HEK293 (cell line): ENCODE measurements around the gene MRM1.

Experiments
- BCL11B ChIP-seq: fragments of 450-650 bp; formaldehyde crosslinking; IDR thresholded peaks from 2 replicates; pipeline ENCODE4 v1.5.1; 2016; ENCODE audit warnings: low read depth, missing biosample characterization, missing genetic modification characterization
- GLIS2 ChIP-seq: fragments of 450-650 bp; formaldehyde crosslinking; IDR thresholded peaks from 2 replicates; pipeline ENCODE4 v1.5.1; 2016; ENCODE audit warnings: missing biosample characterization, missing genetic modification characterization
- OVOL3 ChIP-seq: fragments of 450-650 bp; formaldehyde crosslinking; IDR thresholded peaks from 2 replicates; pipeline ENCODE4 v1.5.1; 2016; ENCODE audit warnings: missing biosample characterization, missing genetic modification characterization
- REST ChIP-seq: fragments of 450-650 bp; formaldehyde crosslinking; IDR thresholded peaks from 2 replicates; pipeline ENCODE4 v1.5.1; 2016; ENCODE audit warnings: missing biosample characterization, missing genetic modification characterization
- ZBTB49 ChIP-seq: fragments of 450-650 bp; formaldehyde crosslinking; IDR thresholded peaks from 2 replicates; pipeline ENCODE4 v1.5.1; 2016; ENCODE audit warnings: missing biosample characterization, missing genetic modification characterization, low read depth
- ZBTB6 ChIP-seq: fragments of 450-650 bp; formaldehyde crosslinking; IDR thresholded peaks from 2 replicates; pipeline ENCODE4 v1.5.1; 2017; ENCODE audit warnings: missing biosample characterization, missing genetic modification characterization
- ZBTB7A ChIP-seq: fragments of 450-650 bp; formaldehyde crosslinking; IDR thresholded peaks from 2 replicates; pipeline ENCODE4 v1.5.1; 2016; ENCODE audit warnings: low read depth, missing biosample characterization, missing genetic modification characterization
- ZFP69B ChIP-seq: fragments of 450-650 bp; formaldehyde crosslinking; IDR thresholded peaks from 2 replicates; pipeline ENCODE4 v1.5.1; 2016; ENCODE audit warnings: missing biosample characterization, missing genetic modification characterization
- ZNF16 ChIP-seq: fragments of 450-650 bp; formaldehyde crosslinking; IDR thresholded peaks from 2 replicates; pipeline ENCODE4 v1.5.1; 2016; ENCODE audit warnings: low read depth, missing biosample characterization, missing genetic modification characterization
- ZNF174 ChIP-seq: fragments of 450-650 bp; formaldehyde crosslinking; IDR thresholded peaks from 2 replicates; pipeline ENCODE4 v1.5.0; 2017; ENCODE audit warnings: missing biosample characterization, mild to moderate bottlenecking, missing genetic modification characterization
- ZNF391 ChIP-seq: fragments of 450-650 bp; formaldehyde crosslinking; IDR thresholded peaks from 2 replicates; pipeline ENCODE4 v1.5.1; 2016; ENCODE audit warnings: low read depth, missing biosample characterization, missing genetic modification characterization, borderline replicate concordance
- ZNF426 ChIP-seq: fragments of 450-650 bp; formaldehyde crosslinking; IDR thresholded peaks from 2 replicates; pipeline ENCODE4 v1.5.1; 2017; ENCODE audit warnings: missing biosample characterization, missing genetic modification characterization, mild to moderate bottlenecking, inconsistent platforms, moderate library complexity
- ZNF433 ChIP-seq: fragments of 450-650 bp; formaldehyde crosslinking; IDR thresholded peaks from 2 replicates; pipeline ENCODE4 v1.5.1; 2016; ENCODE audit warnings: missing biosample characterization, missing genetic modification characterization, low read depth
- ZNF544 ChIP-seq: fragments of 450-650 bp; formaldehyde crosslinking; IDR thresholded peaks from 2 replicates; pipeline ENCODE4 v1.5.0; 2017; ENCODE audit warnings: missing biosample characterization, missing genetic modification characterization
- ZNF549 ChIP-seq: fragments of 450-650 bp; IDR thresholded peaks from 2 replicates; pipeline ENCODE4 v1.5.1; 2018; ENCODE audit warnings: missing biosample characterization, missing genetic modification characterization, mild to moderate bottlenecking, inconsistent platforms, moderate library complexity
- ZNF585B ChIP-seq: fragments of 450-650 bp; formaldehyde crosslinking; IDR thresholded peaks from 2 replicates; pipeline ENCODE4 v1.5.1; 2016; ENCODE audit warnings: missing biosample characterization, missing genetic modification characterization
- ZNF639 ChIP-seq: fragments of 450-650 bp; formaldehyde crosslinking; IDR thresholded peaks from 2 replicates; pipeline ENCODE4 v1.5.1; 2016; ENCODE audit warnings: missing biosample characterization, missing genetic modification characterization
- ZNF692 ChIP-seq: fragments of 450-650 bp; formaldehyde crosslinking; IDR thresholded peaks from 2 replicates; pipeline ENCODE4 v1.5.1; 2016; ENCODE audit warnings: missing biosample characterization, missing genetic modification characterization
- ZNF76 ChIP-seq: fragments of 450-650 bp; formaldehyde crosslinking; IDR thresholded peaks from 2 replicates; pipeline ENCODE4; 2016; ENCODE audit warnings: low read depth, missing biosample characterization, missing genetic modification characterization, borderline replicate concordance
- ZNF776 ChIP-seq: fragments of 450-650 bp; formaldehyde crosslinking; IDR thresholded peaks from 2 replicates; pipeline ENCODE4 v1.5.0; 2017; ENCODE audit warnings: missing biosample characterization, missing genetic modification characterization, borderline replicate concordance

The MRM1 gene

GRCh38 chr17:36592316-36592715 is 9.1 kb upstream of the MRM1 start (continued):
- TF ChIP-seq ZNF692 (tag by site-specific recombination) (peak; percentile 73), ZNF16 (tag by site-specific recombination) (no peak), ZNF585B (tag by site-specific recombination) (no peak), ZNF544 (no peak), ZNF76 (tag by site-specific recombination) (no peak), ZNF776 (tag by site-specific recombination) (no peak), OVOL3 (no peak), GLIS2 (tag by site-specific recombination) (peak; percentile 64), ZBTB6 (tag by site-specific recombination) (no peak), ZNF391 (tag by site-specific recombination) (no peak), ZNF549 (tag by site-specific recombination) (no peak), ZNF426 (no peak), ZNF639 (tag by site-specific recombination) (no peak), ZBTB7A (tag by site-specific recombination) (no peak), BCL11B (tag by site-specific recombination) (no peak), ZFP69B (tag by site-specific recombination) (peak; percentile 81; the same call in 1 of the 2 replicates), ZBTB49 (no peak), ZNF433 (tag by site-specific recombination) (no peak), REST (tag by site-specific recombination) (no peak), ZNF174 (tag by site-specific recombination) (no peak)
